Stimulated activated CD8-positive, alpha-beta memory T cell treated with anti-CD3 and anti-CD28 coated beads, Interleukin-7, amount 100 ng/mL, for 24 hours (primary cell): ENCODE results near the gene METTL22.

Source experiments
- DNase-seq: peaks from one replicate; pipeline ENCODE4 v3.0.0-alpha.2; 2020; ENCODE audit warnings: low read depth

Gene METTL22, protein sequence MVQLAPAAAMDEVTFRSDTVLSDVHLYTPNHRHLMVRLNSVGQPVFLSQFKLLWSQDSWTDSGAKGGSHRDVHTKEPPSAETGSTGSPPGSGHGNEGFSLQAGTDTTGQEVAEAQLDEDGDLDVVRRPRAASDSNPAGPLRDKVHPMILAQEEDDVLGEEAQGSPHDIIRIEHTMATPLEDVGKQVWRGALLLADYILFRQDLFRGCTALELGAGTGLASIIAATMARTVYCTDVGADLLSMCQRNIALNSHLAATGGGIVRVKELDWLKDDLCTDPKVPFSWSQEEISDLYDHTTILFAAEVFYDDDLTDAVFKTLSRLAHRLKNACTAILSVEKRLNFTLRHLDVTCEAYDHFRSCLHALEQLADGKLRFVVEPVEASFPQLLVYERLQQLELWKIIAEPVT

DNA sequence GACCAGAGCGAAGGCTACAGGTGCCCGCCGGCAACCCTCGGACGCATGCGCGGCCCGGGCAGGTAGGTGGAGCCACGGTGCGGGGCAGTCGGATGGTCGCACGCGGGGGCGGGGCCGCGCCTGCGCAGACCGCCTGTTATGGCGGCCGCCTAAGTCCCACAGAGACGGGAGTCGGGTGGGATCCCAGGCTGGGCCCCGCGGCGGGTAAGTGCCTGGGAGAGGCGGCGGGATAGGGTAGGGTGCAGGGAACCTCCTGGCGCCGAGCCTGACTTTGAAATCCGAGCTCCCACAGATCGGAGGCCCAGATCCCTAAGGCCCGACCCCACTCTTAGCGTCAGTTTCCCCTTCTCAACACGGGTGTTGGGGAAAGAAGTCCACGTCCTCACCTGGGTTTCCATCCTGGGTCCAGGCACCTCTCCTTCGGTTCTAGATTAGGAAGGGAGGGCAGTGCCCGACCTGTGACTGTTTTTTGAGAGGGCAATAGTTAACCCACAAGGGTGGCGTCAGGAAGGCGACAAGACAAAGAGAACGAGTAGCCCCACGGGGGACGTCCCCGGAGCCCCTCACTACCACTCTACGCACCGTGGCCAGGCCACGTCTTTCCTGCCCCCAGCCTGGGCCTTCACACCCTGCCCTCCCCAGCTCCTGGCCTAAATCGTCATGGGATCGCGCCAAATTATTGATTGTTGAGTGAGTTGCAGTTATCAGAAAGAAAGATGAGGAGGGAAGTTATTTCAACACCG lies at the start of gene METTL22:
TSS of gene METTL22 (plus strand) at position 127 of the 743 bp plus-strand sequence. CDS start 3,968 bp downstream, outside the sequence.
- peak; percentile 84 for DNase-seq

DNA sequence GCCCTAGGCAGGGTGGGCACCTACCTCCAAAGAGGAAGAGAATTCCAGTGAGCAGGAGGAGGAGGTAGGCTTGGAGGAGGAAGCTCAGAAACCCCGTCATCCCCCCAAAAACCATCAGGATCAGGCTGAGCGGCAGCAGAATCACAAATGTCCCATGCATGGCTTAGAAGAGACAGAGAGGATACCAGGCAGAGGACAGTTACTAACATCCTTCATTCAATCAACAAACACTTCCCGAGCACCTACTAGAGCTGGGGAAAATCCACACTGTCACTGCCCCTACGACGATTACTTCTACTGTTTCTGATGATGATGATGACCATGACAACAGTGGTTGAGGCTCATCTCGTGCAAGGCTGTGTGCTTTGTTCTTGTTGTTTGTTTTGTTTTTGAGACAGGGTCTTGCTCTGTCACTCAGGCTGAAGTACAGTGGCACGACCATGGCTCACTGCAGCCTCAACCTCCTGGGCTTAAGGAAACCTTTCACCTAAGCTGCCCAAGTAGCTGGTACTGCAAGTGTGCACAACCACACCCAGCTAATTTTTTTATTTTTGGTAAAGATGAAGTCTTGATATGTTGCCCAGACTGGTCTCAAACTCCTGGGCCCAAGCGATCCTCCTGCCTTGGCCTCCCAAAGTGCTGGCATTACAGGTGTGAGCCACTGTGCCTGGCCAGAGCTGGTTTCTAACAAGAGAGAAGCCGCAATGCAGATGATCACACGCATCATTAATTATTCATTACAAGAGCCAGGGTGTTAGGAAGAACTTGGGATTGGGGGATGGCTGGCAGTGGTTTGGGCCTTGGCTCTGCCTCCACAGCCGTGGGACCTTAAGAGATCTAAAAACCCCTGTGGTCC lies 49.2 kb upstream of the METTL22 start:
- no peak for DNase-seq

DNA sequence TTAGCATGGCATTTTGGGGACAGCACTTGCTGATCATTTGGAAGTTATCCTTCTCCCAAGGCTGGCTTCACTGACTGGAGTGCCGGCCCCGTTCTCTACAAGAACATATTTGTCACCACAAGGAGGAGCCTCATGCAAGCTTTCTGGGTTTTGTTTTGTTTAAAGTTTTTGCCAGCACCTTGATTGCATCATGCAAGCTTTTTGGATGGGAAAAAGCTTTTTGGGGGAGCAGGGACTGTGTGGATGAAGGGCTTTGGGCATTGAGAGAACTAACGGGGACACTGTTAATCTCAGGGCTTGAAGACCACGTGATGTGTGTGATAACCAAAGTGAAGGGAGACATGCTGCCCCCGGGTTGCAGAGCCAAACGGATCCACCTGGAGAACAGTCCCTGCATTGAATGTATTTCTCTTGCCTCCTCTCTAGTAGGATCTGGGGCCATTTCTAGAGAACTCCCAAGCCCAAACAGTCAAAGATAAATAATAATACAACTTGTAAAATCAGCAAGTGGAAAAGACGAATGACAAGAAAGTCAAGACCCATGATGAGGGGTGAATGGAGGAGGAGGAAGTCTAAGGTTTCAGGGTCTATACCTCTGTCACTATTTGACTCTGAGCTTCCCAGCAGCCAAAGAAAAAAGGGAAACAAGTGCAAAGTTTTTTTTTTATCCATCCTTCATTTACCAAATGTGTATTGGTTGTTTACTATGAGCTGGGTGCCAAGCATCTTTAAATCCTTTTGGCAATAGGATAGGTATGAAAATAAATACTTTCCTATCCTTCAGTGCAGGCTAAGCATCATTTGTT lies 48.4 kb upstream of the METTL22 start:
- no peak for DNase-seq

DNA sequence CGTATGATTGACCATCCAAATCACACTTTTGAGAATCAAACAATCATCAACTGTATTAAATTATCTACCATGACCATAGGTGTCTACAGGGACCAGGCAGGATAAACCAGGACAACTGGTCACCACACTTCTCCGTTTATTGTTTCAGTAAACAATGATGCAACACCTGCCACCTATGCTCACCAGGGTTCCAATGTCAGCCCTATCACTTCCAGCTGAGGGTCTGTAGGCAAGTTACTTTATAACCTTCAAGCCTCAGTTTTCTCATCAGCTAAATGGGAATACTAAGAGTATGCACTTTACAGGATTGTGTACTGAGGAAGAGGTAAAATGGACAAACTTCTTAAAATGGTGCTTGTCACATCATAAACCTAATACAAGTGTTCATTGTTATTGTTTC lies 46.1 kb upstream of the METTL22 start:
- no peak for DNase-seq

DNA sequence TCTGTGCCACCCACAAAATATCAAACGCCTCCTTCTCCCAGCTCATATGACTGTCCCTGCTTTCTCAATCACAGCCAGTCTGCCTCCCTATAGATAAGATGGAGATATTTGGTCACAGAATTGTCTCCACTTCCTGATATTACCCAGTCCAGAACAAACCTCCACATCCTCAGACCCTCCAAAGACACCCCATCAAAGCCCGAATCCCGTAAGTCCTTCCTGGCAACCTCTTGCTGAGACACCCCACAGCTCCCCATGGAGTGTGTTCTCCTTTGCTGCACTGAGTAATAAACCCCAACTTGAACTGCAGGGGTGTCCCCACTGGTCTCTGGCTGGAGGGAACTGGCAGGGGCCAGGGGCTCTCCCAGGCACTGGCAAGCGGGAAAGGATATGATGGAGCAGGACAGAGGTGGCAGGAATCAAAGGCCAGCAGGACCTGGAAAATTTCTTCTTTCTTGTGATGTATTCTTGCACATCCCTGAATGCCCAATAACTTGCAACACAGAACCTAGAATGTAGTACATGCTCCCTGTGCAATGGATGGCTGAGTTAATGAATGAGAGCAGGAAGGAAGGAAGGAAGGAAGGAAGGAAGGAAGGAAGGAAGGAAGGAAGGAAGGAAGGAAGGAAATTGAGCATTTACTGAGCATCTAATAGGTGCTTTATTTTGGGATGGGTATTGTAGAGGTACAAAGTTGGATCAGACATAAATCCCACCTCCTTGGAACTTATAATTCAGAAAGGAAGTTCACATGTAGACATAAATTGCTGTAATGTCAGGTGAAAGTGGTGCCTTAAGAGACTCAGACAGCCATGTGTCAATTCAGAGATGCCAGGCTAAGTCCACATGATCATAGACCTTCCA lies 45.1 kb upstream of the METTL22 start:
- no peak for DNase-seq

DNA sequence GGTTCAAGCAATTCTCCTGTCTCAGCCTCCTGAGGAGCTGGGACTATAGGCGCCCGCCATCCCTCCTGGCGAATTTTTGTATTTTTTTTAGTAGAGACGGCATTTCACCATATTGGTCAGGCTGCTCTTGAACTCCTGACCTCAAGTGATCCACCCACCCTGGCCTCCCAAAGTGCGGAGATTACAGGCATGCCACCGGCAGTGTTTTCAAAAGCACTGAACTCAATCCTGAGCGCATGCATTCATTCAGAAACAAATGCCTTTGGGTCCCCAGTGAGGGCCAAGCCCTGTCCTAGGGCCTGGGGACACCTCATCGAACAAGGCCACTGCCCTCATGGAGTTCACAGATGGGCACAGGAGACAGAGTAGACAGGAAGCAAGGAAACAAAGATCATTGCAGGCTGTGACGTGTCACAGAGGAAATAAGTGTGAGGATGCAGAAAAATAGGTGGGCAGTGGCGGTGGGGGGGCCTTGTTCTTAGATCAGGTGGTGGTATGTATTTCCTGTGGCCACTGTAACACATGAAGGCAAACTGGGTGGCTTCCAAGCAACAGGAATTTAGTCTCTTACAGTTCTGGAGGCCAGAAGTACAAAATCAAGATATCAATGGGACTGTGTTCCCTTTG lies 43.7 kb upstream of the METTL22 start:
- DNase-seq, result no peak

DNA sequence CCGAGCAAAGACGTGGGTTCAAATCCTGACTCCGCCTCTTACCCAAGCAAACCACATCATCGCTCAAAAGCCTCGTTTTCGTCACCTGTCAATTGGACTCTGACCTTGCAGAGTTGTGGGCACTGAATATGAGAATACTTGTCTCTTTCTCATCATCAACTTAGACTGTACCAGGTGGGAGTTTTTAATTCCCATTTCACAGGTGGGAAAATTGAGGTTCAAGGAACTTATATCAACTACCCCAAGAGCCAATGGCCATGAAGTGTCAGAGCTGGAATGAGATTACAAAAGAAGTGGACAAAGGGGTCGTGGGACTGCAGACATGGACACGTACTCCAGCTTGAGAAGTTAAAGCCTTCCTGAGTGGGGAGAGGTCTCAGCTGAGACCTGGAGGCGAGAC lies 41.9 kb upstream of the METTL22 start:
- no peak for DNase-seq

DNA sequence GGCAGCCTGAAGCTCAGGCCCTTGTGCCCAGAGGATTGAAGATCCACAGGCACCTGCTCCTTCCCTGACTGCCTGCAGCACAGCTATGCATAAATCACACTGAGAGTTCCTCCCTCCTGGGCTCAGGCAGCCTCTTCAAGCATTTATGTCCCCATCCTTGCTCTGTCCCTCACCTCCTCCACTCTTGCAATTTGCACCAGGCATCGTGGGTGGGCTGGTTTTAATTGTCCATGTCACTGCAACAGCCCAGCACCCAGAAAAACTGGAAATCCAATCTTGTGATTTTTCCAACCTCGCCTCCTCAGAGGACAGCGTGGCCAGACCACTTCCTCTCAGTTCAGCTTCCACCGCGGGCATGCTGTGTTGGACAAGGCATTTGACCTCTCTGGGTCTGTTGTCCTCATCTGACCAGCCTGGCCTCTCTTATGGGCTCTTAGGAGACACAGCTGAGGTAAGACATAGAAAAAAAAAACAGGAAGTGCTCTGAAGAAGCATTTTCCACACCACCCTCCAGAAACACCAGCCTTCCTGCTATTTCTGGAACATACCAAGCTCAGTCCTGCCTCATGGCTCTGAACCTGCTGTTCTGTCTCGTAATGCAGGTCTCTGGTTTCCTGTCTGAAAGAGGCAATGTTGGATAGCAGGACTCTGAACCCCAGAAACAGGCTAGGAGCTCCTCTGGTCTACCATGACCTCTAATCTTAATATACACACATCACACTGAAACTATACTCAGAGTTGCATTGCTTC lies 39.5 kb upstream of the METTL22 start:
- DNase-seq, result no peak

DNA sequence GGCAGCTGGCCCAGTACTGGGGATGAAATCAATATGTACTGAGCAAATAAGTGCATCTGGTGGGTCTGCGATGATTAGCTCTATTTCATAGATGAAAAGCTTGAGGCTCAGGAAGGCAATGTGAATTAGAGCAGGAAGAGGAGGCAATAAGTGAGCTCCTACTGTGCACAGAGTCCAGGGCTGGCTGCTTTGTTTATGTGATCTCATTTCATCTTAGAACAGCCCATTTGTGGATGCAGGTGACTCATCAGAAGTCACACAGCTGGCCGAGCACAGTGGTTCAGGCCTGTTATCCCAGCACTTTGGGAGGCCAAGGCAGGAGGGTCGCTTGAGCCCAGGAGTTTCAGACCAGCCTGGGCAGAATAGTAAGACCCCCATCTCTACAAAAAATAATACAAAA lies 38.3 kb upstream of the METTL22 start:
- no peak for DNase-seq

DNA sequence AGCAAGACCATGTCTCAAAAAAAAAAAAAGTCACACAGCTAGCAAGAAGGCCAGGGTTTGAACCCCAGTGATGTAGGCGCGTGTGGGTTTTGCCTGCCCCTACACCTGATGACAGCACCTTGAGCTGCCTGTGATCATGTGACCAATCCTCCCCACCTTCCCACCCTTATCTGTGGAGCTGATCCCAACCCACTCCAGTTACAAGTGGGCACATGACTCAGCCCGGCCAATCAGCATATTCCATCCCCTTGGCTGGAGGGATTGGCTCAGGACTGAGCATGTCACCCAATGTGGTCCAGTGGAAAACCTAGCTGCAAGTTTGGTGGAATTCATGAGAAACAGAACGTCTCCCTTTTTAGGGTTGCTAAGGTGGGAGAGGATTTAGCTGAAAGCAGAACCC lies 37.8 kb upstream of the METTL22 start:
- no peak for DNase-seq

DNA sequence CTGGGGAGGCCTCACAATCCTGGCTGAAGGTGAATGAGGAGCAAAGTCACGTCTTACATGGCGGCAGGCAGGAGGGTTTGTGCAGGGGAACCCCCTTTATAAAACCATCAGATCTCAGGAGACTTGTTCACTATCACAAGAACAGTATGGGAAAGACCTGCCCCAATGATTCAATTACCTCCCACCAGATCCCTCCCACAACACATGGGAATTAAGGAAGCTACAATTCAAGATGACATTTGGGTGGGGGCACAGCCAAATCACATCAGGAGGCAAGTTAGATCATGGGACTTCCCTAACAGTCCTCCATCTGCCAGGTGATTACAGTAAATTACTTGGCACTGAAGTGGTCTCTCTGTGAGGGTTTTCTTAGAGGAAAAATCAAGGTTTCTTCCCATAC lies 36.5 kb upstream of the METTL22 start:
- no peak for DNase-seq

DNA sequence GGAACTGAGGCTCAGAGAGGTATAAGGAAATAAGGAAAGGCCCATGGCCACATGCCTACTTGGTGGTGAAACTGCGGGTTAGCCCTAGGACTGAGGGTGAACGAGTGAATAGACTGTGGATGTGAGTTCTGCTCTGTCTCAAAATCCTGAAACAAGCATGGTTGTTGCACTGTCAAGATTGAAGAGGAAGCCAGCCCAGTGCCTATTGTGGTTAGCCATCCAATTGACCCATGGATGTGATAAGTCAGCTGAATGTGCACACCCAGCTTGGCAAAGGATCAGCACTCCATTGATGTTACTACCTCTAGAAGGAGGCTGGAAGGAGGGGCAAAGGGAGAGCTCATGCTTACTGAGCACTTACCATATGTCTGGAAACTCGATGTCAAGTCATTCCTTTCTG lies 35.6 kb upstream of the METTL22 start:
- DNase-seq, result no peak

DNA sequence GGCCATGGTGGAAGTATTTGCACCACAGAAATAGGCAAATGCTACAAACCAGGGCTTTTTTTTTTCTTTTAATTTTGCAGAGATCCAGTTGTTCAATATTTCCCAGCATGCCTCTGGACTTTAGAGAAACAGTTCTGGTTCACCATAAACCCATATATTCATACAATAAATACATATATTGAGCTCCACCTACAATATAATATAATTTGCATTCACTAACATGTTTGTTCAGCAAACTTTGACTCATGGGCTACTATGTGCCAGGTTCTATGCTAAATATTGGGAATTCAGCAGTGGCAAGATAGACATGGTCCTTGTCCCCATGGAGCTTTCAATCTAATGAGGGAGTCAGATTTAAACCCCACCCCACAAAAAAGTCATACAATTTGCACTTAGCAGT lies 34.4 kb upstream of the METTL22 start:
- DNase-seq, result no peak

DNA sequence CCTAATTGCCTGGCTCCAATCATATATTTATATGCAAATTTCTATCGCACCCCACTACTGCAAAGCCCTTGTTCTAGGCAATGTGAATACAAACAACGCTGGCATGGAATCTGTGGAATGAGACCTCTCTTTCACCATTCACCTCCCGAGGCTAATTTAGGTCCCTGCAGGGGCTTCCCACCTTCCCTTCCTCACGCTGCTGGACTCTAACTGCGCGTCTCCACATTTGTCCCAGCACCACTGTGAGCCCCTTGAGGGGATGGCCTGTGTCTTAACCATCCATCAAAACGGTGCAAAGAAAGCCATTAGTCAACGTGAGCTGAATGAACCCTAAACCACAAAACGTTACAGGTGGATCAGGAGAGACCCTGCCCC lies 32.8 kb upstream of the METTL22 start:
- DNase-seq, result no peak

DNA sequence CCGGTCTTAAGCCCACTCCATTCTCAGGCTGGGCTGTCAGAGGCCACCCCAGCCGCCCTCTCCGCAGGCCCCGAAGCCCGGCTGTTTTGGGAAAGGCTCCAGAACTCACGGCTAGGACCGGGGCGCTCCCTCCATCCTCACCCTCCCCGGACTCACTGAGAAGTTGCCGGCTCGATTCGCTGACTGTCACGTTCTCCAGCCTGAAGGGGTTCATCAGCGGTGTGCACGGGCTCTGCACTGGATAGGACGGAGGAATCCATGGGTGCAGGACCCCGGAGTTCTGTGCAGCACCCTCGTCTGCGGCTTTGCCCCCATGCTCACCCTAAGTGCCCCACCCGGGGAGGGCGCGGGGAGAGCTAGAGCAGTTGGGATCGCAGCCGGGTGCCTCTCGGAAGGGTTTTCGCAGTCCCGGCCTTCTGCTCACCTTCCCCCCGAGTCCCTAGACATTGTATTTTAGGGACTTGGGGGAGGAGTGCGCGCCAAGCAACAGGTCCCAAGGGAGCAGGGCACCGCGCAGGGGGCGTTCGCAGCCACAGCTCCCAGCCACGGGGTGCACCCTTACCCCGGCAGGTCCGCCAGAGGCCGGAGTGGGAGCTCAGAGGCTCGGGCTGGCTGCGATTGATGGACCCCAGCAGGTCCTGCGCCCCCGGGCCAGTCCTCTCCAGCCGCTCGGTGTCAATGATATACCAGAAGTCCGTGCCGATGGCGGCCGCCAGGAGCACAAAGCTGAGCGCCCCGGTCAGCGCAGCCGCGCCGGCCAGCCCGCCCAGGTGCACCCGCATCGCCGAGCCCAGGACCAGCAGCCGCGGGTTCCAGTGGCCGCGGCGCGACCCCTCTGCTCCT lies 32.2 kb upstream of the METTL22 start:
- DNase-seq, result no peak

DNA sequence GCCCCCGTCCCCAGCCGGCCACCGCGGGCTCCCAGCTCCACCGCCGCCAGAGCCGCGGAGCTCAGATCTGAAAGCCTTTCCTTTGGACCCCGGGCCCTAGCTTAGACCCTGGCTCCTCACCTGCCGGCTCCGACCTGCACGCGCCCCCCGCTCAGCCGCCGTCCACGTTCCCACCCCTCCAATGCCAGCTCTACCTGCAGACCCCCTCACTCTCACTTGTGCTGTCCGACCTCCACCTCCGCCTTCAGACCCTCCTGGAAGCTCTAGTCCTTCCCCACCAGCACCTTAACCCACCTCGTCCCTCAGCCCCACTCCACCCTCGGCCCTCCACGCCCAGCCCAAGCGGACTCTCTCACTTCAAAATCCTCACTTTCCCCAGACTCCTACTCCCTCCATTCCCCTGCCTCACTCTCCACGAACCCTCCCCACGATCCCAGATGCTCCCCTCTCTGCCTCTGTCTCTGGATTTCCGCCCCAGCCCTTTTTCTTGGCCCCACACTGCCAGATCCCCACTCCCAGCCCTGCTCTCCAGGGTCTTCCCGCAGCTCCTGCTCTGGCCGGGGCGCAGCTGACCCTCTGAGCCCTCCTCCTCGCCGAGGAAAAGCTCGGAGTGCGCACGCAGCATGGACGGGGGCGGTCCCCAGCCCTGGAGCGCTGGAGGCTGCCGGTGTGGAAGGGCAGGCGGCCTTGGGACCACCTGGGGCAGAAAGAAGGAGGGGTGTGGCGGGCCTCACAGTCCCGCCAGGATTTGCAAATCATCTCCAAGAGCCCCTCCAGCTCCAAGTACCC lies 31.4 kb upstream of the METTL22 start, which contains the start of gene TMEM114:
TSS of gene TMEM114 (minus strand) at position 612 of the 789 bp plus-strand sequence. CDS start 673 bp downstream, outside the sequence.
- DNase-seq, result no peak

DNA sequence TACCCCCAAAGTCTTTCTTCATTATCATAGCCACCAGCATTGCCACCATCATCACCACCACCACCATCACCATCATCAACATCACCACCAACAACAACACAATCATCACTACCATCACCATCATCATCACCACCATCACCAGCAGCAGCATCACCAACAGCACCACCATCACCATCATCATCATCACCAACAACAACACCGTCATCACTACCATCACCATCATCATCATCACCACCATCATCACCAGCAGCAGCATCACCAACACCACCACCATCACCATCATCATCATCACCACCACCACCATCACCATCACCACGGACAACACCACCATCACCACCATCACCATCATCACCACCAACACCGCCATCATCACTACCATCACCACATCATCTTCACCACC lies 30.7 kb upstream of the METTL22 start:
- no peak for DNase-seq

DNA sequence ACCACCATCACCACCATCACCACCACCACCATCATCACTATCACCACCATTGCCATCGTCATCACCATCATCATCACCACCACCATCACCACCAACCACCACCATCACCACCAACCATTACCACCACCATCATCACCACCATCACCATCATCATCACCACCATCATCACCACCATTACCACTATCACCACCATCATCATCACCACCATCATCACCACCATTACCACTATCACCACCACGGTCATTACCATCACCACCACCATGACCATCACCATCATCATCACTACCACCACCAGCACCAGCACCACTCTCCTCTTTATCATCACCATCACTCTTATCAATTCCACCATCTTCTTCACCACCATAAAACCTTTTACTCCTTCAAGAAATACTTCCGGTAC lies 30.0 kb upstream of the METTL22 start:
- no peak for DNase-seq
